SH-SY5Y (cell line): ENCODE data around the gene LDB2.

Experiments
- GATA2 ChIP-seq: IDR thresholded peaks from 2 replicates; pipeline ENCODE4 v1.6.1; 2011; ENCODE audit warnings: mild to moderate bottlenecking, low read depth, low read length
- GATA3 ChIP-seq: IDR thresholded peaks from 2 replicates; pipeline ENCODE4 v1.6.1; 2011; ENCODE audit warnings: low read depth, mild to moderate bottlenecking, low read length, moderate library complexity

DNA sequence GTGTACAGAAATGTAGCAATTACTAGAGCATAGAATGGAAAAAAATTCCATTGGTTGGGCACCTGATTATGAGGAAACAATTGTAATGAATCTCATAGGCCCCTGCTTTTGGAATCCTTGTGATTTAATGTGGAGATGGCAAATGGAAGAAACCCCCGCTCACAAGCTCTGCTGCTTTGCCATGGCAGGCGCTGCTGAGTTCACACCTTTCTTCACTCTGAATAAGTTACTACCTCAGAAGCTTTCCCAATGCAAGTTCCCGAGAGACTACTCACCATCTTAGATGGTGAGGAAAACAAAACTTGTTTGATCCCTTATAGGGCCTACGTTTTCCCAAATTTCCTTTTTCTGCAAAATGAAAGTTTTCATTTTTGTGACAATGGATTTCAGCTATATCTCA lies 405.6 kb downstream of the LDB2 start:
- TF ChIP-seq GATA2, result no peak
- TF ChIP-seq GATA3, result no peak
